Endodermal cell (in vitro differentiated cells): ENCODE results near the gene COMMD1. TPM values are rescaled to one million over a fixed set of nuclear protein-coding genes. Genes with fewer than 3 reads are reported as not detected.
A peak's percentile ranks its signal among the peaks of the same experiment; 100 is the strongest.
"Not testable (repeated sequence)": the region's sequence is repeated elsewhere in the genome, so short reads cannot be mapped to it uniquely, and the experiment has no call there.

ENCODE experiments used
- DNase-seq: peaks from one replicate; pipeline ENCODE4 v3.0.0-alpha.2; 2017
- H3K27ac ChIP-seq: 2 replicates; pipeline ENCODE4 v1.5.1; 2013; ENCODE audit warnings: mild to moderate bottlenecking, low read depth, low read length, moderate library complexity
- H3K27me3 ChIP-seq: 2 replicates; pipeline ENCODE4 v1.6.1; 2013; ENCODE audit warnings: mild to moderate bottlenecking, low read length, moderate library complexity; ENCODE audit not compliant: insufficient read depth, control insufficient read depth, poor library complexity, severe bottlenecking
- H3K36me3 ChIP-seq: 2 replicates; pipeline ENCODE4 v1.7.0; 2013; ENCODE audit warnings: mild to moderate bottlenecking, low read length, moderate library complexity; ENCODE audit not compliant: control insufficient read depth, insufficient read depth
- H3K4me1 ChIP-seq: one replicate; pipeline ENCODE4 v1.7.0; 2013; ENCODE audit warnings: low read length; ENCODE audit not compliant: control insufficient read depth, insufficient read depth
- H3K4me3 ChIP-seq: 2 replicates; pipeline ENCODE4 v1.5.1; 2013; ENCODE audit warnings: mild to moderate bottlenecking, low read length, moderate library complexity
- H3K9ac ChIP-seq: 2 replicates; pipeline ENCODE4 v1.6.1; 2013; ENCODE audit warnings: mild to moderate bottlenecking, low read length, moderate library complexity; ENCODE audit not compliant: poor library complexity, severe bottlenecking; ENCODE audit errors: extremely low read depth
- H3K9me3 ChIP-seq: 2 replicates; pipeline ENCODE4 v1.6.1; 2013; ENCODE audit warnings: mild to moderate bottlenecking, low read length, moderate library complexity; ENCODE audit not compliant: control insufficient read depth
- H3K27ac Mint-ChIP-seq: 2 replicates; pipeline ENCODE4 v1.8.0; 2020; ENCODE audit warnings: mixed read lengths
- H3K27me3 Mint-ChIP-seq: 2 replicates; pipeline ENCODE4 v1.8.0; 2021; ENCODE audit warnings: mild to moderate bottlenecking, mixed read lengths; ENCODE audit not compliant: insufficient read depth
- H3K36me3 Mint-ChIP-seq: 2 replicates; pipeline ENCODE4 v1.8.0; 2020; ENCODE audit warnings: low read depth, mixed read lengths
- H3K4me1 Mint-ChIP-seq: 2 replicates; pipeline ENCODE4 v1.8.0; 2020; ENCODE audit warnings: mixed read lengths
- H3K4me3 Mint-ChIP-seq: 2 replicates; pipeline ENCODE4 v1.8.0; 2020; ENCODE audit warnings: mild to moderate bottlenecking, moderate library complexity, mixed read lengths
- H3K9me3 Mint-ChIP-seq: 2 replicates; pipeline ENCODE4 v1.8.0; 2020; ENCODE audit warnings: mild to moderate bottlenecking, mixed read lengths
- CTCF ChIP-seq: fragments of 200-600 bp; sonication (generic); conservative IDR thresholded peaks from 2 replicates; pipeline ENCODE4 v1.5.0; 2021; ENCODE audit warnings: antibody characterized with exemption, mild to moderate bottlenecking
- WGBS, 2 experiments: methylation state at CpG; one replicate each; pipeline versions ENCODE4 v1.1.5 to v1.1.7; 2013; ENCODE audit warnings: missing lambda C conversion rate in 2 of 2, mixed read lengths in 1 of 2; ENCODE audit not compliant: insufficient coverage in 1 of 2, insufficient read length in 1 of 2; 5-methylcytosine and 5-hydroxymethylcytosine counted together
- long read RNA-seq, 4 experiments: library from polyadenylated mRNA in 2 of 4; library from RNA in 1 of 4; library from capped mRNA in 1 of 4; stranded (forward) in 3 of 4; unstranded in 1 of 4; transcript quantifications; one replicate each; pipeline ENCODE4 v2.0.0, GENCODE V29; 2020 to 2021; ENCODE audit warnings: inconsistent platforms in 1 of 4
- polyA plus RNA-seq, 2 experiments: library from polyadenylated mRNA; stranded (reverse); fragments of 50-300 nt; gene quantifications; one replicate each; pipeline ENCODE4 v1.2.3, GENCODE V29; 2013
- total RNA-seq, 2 donors: library from RNA; stranded (reverse); fragmentation: NEBNext Ultra II Directional in 1 of 2; extraction: Animal tissue kit (Norgen Biotek cat#: 25700) in 1 of 2; gene quantifications; 2 replicates in 1 of 2; 3 replicates in 1 of 2; pipeline ENCODE4 v1.2.1, GENCODE V29; 2021

Gene COMMD1
- total RNA-seq, result 10 to 100 TPM; 27.8 to 28.4 TPM
- polyA plus RNA-seq (2013, experiment 1 of 2), result 37.4 TPM
- 39.8 TPM for polyA plus RNA-seq (2013, experiment 2 of 2)
- long read RNA-seq, experiment 1, transcript COMMD1-201 (3 exons, 911 nt), result major isoform, 14 of 14 reads
- long read RNA-seq, experiment 1, partial matches to known transcripts, result 0 of 14 reads
- long read RNA-seq, experiment 1, other reads (novel, unspliced or antisense), result 0 of 14 reads
- long read RNA-seq, experiment 2, transcript COMMD1-201 (3 exons, 911 nt), result major isoform, 16 of 22 reads
- long read RNA-seq, experiment 2, partial matches to known transcripts, result 1 of 22 reads
- long read RNA-seq, experiment 2, other reads (novel, unspliced or antisense), result 3 of 22 reads
- long read RNA-seq, experiment 3, transcript COMMD1-201 (3 exons, 911 nt), result major isoform, 15 of 25 reads
- long read RNA-seq, experiment 3, partial matches to known transcripts, result 0 of 25 reads
- long read RNA-seq, experiment 3, other reads (novel, unspliced or antisense), result 9 of 25 reads
- long read RNA-seq, experiment 4, partial matches to known transcripts, result 0 of 5 reads
- long read RNA-seq, experiment 4, other reads (novel, unspliced or antisense), result 2 of 5 reads

DNA sequence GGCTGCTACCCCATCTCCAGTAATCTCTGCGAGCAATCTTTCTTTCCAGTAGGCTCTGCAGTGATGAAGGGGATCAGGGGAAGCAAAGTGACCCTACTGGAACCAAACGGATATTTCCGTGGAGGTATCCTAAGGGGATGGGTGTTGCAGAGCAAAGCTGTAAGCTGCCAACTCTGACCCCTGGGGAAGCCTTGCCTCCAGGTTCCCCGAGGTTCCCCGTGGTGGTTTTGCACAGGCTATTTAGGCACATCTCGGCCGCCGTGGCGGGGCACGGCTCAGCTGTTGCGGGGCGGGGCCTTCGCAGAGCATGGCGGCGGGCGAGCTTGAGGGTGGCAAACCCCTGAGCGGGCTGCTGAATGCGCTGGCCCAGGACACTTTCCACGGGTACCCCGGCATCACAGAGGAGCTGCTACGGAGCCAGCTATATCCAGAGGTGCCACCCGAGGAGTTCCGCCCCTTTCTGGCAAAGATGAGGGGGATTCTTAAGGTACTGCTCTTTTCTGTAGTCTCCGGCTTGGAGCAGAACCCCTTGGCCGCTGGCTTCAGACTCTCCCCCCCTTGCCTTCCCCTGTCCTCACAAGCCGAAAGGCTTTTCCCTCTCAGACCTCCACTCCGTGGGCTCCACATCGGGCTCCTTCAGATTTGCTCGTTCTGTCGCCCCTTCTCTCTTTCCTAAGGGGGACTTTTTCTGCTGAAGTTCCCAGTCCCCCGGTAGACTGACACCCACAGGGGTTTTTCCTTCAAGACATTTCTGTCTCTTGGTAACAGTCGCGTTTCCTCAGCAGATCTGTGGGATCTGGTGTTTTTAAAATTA, at the start of gene COMMD1:
COMMD1 (plus strand) TSS at position 303 of the 814 bp plus-strand sequence; CDS start at position 308, 5 bp downstream.
- TF ChIP-seq CTCF, result no peak
- Mint-ChIP-seq H3K27me3 (no peaks in the 10 kb centered on the region), H3K27ac (peak within 1 kb of the TSS; percentile 75), H3K9me3 (no peaks in the 10 kb centered on the region), H3K4me1 (peaks cover 2% of the 10 kb centered on the region), H3K4me3 (peak within 1 kb of the TSS; percentile 85), H3K36me3 (no peaks in the 10 kb centered on the region)
- no peaks in the 10 kb centered on the region for H3K4me1 ChIP-seq
- peak within 1 kb of the TSS; percentile 66 for H3K9ac ChIP-seq
- peak; percentile 91 for DNase-seq
- no peak within 1 kb of the TSS for H3K27ac ChIP-seq
- no peaks in the 10 kb centered on the region for H3K9me3 ChIP-seq
- peak within 1 kb of the TSS; percentile 98 for H3K4me3 ChIP-seq
- H3K27me3 ChIP-seq, result no peaks in the 10 kb centered on the region
- 2 to 4% methylated on average over 22 to 33 of the region's 33 CpGs for WGBS, 2 experiments
- no peaks in the 10 kb centered on the region for H3K36me3 ChIP-seq

DNA sequence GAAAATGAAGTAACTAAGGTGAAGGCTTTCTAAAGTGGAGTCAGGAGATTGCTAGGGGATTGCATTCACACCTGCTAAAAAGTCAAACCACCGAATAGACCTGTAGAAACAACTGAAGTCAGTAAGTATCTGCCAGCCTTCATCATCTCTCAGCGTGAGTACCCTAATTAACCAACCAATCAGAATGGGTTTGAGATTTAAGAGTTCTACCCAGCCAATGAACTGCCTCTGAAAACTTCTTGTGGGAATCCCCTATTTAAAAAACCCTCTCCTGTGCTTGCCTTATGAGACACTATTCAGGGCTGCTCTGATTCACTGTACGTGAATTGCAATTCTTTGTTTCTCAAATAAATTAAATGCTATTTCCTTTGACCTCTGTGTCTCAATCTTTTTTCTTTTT, 48.2 kb upstream of the COMMD1 start:
- Histone ChIP-seq H3K4me1 (no peaks in the 10 kb centered on the region), H3K27ac (no peak overlapping the region), H3K9ac (no peak overlapping the region), H3K36me3 (no peaks in the 10 kb centered on the region), H3K27me3 (no peaks in the 10 kb centered on the region), H3K4me3 (no peak overlapping the region), H3K9me3 (no peaks in the 10 kb centered on the region)
- Mint-ChIP-seq H3K36me3 (peaks cover 2% of the 10 kb centered on the region), H3K27ac (no peak overlapping the region), H3K4me3 (no peak overlapping the region), H3K4me1 (peaks cover 10% of the 10 kb centered on the region), H3K9me3 (no peaks in the 10 kb centered on the region), H3K27me3 (no peaks in the 10 kb centered on the region)
- TF ChIP-seq CTCF, result no peak
- no peak for DNase-seq
- WGBS, 2 experiments, result 85 to 86% methylated on average over 3 of the region's 3 CpGs

GRCh38 chr2:61862085-61862484, 43.4 kb upstream of the COMMD1 start:
- Histone ChIP-seq H3K36me3 (peaks cover 26% of the 10 kb centered on the region), H3K27ac (no peak overlapping the region), H3K9ac (no peak overlapping the region), H3K9me3 (no peaks in the 10 kb centered on the region), H3K4me1 (no peaks in the 10 kb centered on the region), H3K4me3 (no peak overlapping the region), H3K27me3 (no peaks in the 10 kb centered on the region)
- no peak for DNase-seq
- TF ChIP-seq CTCF, result no peak
- H3K27me3 Mint-ChIP-seq, result no peaks in the 10 kb centered on the region
- H3K4me1 Mint-ChIP-seq, result no peaks in the 10 kb centered on the region
- no peaks in the 10 kb centered on the region for H3K9me3 Mint-ChIP-seq
- WGBS, 2 experiments, result 97% methylated on average over 3 to 5 of the region's 5 CpGs
- peaks cover 35% of the 10 kb centered on the region for H3K36me3 Mint-ChIP-seq
- no peak overlapping the region for H3K4me3 Mint-ChIP-seq
- H3K27ac Mint-ChIP-seq, result no peak overlapping the region

DNA sequence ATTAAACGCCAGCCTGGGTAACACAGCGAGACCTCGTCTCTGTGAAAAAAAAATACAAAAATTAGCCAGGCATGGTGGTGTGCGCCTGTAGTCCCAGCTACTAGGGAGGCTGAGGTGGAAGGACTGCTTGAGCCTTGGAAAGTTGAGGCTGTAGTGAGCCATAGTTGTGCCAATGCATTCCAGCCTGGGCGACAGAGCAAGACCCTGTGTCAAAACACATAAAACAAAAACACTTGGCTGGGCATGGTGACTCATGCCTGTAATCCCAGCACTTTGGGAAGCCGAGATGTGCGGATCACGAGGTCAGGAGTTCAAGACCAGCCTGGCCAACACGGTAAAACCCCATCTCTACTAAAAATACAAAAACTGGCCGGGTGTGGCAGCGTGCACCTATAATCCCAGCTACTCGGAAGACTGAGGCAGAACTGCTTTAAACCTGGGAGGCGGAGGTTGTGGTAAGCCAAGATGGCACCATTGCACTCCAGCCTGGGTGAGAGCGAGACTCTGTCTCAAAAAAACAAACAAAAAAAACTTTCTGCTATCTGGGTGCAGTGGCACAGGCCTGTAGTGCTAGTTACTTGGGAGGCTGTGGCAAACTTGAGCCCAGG, 38.9 kb upstream of the COMMD1 start:
- H3K9me3 ChIP-seq, H3K4me3 Mint-ChIP-seq, H3K27me3 Mint-ChIP-seq, H3K27ac Mint-ChIP-seq, H3K4me3 ChIP-seq, H3K27me3 ChIP-seq, DNase-seq, H3K4me1 ChIP-seq, H3K4me1 Mint-ChIP-seq, H3K27ac ChIP-seq, H3K9ac ChIP-seq, H3K9me3 Mint-ChIP-seq: not testable (repeated sequence)
- peaks cover 69% of the 10 kb centered on the region for H3K36me3 Mint-ChIP-seq
- H3K36me3 ChIP-seq, result peaks cover 68% of the 10 kb centered on the region
- WGBS, 2 experiments, result 96 to 97% methylated on average over 13 to 14 of the region's 14 CpGs
